Measurements from ENCODE around the gene GATA5.

DNA sequence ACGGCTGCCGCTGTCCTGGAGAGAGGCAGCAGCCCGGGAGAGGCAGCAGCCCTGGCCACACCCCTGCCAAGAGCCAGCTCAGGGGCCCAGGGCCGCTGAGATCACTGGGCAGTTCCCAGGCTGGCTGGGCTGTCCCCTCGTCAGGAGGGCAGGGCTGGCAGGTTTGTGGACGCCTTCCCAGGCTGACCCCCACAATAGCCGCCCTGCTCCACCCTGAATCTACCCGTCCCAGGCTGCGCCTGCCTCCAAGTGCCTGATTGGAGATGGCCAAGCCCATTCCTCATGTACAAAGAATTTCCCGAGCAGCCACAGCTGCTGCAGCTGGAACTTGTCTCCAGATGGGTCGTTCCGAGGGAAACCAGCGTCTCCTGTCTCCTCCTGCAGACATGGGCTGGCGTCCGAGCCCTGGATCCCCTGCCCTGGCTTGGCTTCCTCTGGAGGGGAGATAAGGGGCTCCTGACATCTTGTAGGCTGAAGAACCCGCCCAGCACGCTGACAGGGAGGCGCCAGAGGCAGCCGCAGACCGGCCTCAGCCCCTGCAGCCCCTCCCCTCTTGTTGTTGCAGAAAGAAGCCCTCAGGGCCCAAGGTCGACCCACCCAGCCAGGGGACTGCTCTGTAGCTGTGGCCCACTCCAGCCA, 9.4 kb upstream of the GATA5 start:
- TF ChIP-seq CTCF (IDR thresholded peaks at IDR 0.05) (no peak), EP300 (IDR thresholded peaks at IDR 0.05) (no peak)

Data from ovary (tissue), 3 donors.